ENCODE measurements around the gene N4BP2. TPM values are rescaled to one million over a fixed set of nuclear protein-coding genes. Genes with fewer than 3 reads are reported as not detected.

The N4BP2 gene
- total and polyA plus RNA-seq, 2 donors from 2014 or later: 0.71 to 10.5 TPM

GRCh38 chr4:40118861-40119260 is 62.2 kb downstream of the N4BP2 start:
- H3K9me3 ChIP-seq (ENCODE audit: control insufficient read depth in 2 of 3, insufficient read depth in 1 of 3, low read length in 3 of 3): no peaks in the 10 kb centered on the region
- H3K36me3 ChIP-seq (ENCODE audit: control insufficient read depth in 2 of 3, insufficient read depth in 3 of 3, low read length in 3 of 3): peaks cover 0 to 4% (median 2%) of the 10 kb centered on the region in 3 donors
- intact Hi-C loops (cut with DNase I): no loop called here
- no peak overlapping the region for H3K9ac ChIP-seq (ENCODE audit: low read length in 3 of 3)
- no peak for DNase-seq
- no peaks in the 10 kb centered on the region for H3K4me1 ChIP-seq (ENCODE audit: control insufficient read depth in 2 of 3, insufficient read depth in 2 of 3, low read depth in 1 of 3, low read length in 3 of 3)
- no peak for FAIRE-seq
- no peak overlapping the region for H3K4me3 ChIP-seq (ENCODE audit: low read length in 3 of 3)
- no peaks in the 10 kb centered on the region for H3K27me3 ChIP-seq (ENCODE audit: control insufficient read depth, insufficient read depth, low read length)
- TF ChIP-seq CTCF (IDR thresholded peaks at IDR 0.05; ENCODE audit: borderline replicate concordance, extremely low read depth, insufficient read depth): no peak
- no peak overlapping the region for H3K27ac ChIP-seq (ENCODE audit: low read depth in 2 of 2, low read length in 2 of 2)

- H3K36me3 ChIP-seq (ENCODE audit: control insufficient read depth in 2 of 3, insufficient read depth in 3 of 3, low read length in 3 of 3): peaks cover 0 to 4% (median 2%) of the 10 kb centered on the region in 3 donors
- no peak overlapping the region for H3K9ac ChIP-seq (ENCODE audit: low read length in 3 of 3)
- no peak overlapping the region for H3K27ac ChIP-seq (ENCODE audit: low read depth in 2 of 2, low read length in 2 of 2)
- no peak overlapping the region for H3K4me3 ChIP-seq (ENCODE audit: low read length in 3 of 3)
- DNase-seq (no peak), FAIRE-seq (no peak)
- no peaks in the 10 kb centered on the region for H3K27me3 ChIP-seq (ENCODE audit: control insufficient read depth, insufficient read depth, low read length)
- intact Hi-C loops (cut with DNase I): no loop called here
- no peaks in the 10 kb centered on the region for H3K4me1 ChIP-seq (ENCODE audit: control insufficient read depth in 2 of 3, insufficient read depth in 2 of 3, low read depth in 1 of 3, low read length in 3 of 3)
- H3K9me3 ChIP-seq (ENCODE audit: control insufficient read depth in 2 of 3, insufficient read depth in 1 of 3, low read length in 3 of 3): no peaks in the 10 kb centered on the region
- TF ChIP-seq CTCF (IDR thresholded peaks at IDR 0.05; ENCODE audit: borderline replicate concordance, extremely low read depth, insufficient read depth): no peak
These were observed 62.7 kb downstream of the N4BP2 start for GRCh38 chr4:40119344-40119743.

GRCh38 chr4:40121515-40121914 is 64.9 kb downstream of the N4BP2 start:
- Histone ChIP-seq H3K27me3 (ENCODE audit: control insufficient read depth, insufficient read depth, low read length) (no peaks in the 10 kb centered on the region), H3K9me3 (ENCODE audit: control insufficient read depth in 2 of 3, insufficient read depth in 1 of 3, low read length in 3 of 3) (no peaks in the 10 kb centered on the region), H3K4me3 (ENCODE audit: low read length in 3 of 3) (no peak overlapping the region), H3K27ac (ENCODE audit: low read depth in 2 of 2, low read length in 2 of 2) (no peak overlapping the region), H3K9ac (ENCODE audit: low read length in 3 of 3) (no peak overlapping the region), H3K36me3 (ENCODE audit: control insufficient read depth in 2 of 3, insufficient read depth in 3 of 3, low read length in 3 of 3) (peaks cover 0 to 4% (median 4%) of the 10 kb centered on the region in 3 donors), H3K4me1 (ENCODE audit: control insufficient read depth in 2 of 3, insufficient read depth in 2 of 3, low read depth in 1 of 3, low read length in 3 of 3) (no peaks in the 10 kb centered on the region)
- intact Hi-C loops (cut with DNase I): no loop called here
- DNase-seq: no peak
- FAIRE-seq: no peak
- TF ChIP-seq CTCF (IDR thresholded peaks at IDR 0.05; ENCODE audit: borderline replicate concordance, extremely low read depth, insufficient read depth): no peak

GRCh38 chr4:40122941-40123340 is 66.3 kb downstream of the N4BP2 start:
- no peaks in the 10 kb centered on the region for H3K9me3 ChIP-seq (ENCODE audit: control insufficient read depth in 2 of 3, insufficient read depth in 1 of 3, low read length in 3 of 3)
- H3K27me3 ChIP-seq (ENCODE audit: control insufficient read depth, insufficient read depth, low read length): no peaks in the 10 kb centered on the region
- no peak overlapping the region for H3K9ac ChIP-seq (ENCODE audit: low read length in 3 of 3)
- intact Hi-C loops (cut with DNase I): no loop called here
- no peak for DNase-seq
- peaks cover 0 to 4% (median 2%) of the 10 kb centered on the region in 3 donors for H3K36me3 ChIP-seq (ENCODE audit: control insufficient read depth in 2 of 3, insufficient read depth in 3 of 3, low read length in 3 of 3)
- no peak for FAIRE-seq
- H3K27ac ChIP-seq (ENCODE audit: low read depth in 2 of 2, low read length in 2 of 2): no peak overlapping the region
- TF ChIP-seq CTCF (IDR thresholded peaks at IDR 0.05; ENCODE audit: borderline replicate concordance, extremely low read depth, insufficient read depth): no peak
- no peak overlapping the region for H3K4me3 ChIP-seq (ENCODE audit: low read length in 3 of 3)
- H3K4me1 ChIP-seq (ENCODE audit: control insufficient read depth in 2 of 3, insufficient read depth in 2 of 3, low read depth in 1 of 3, low read length in 3 of 3): no peaks in the 10 kb centered on the region
